HG02852 (cell line): ENCODE measurements around the gene PRKCQ.
"Not testable (repeated sequence)": the region's sequence is repeated elsewhere in the genome, so short reads cannot be mapped to it uniquely, and the experiment has no call there.

ENCODE experiments used
- ATAC-seq: cut with Tn5 transposase; IDR thresholded peaks from one replicate; pipeline ENCODE4 v1.9.1; 2021; ENCODE audit warnings: mild to moderate bottlenecking, moderate library complexity; ENCODE audit not compliant: unreplicated experiment

PRKCQ gene

DNA sequence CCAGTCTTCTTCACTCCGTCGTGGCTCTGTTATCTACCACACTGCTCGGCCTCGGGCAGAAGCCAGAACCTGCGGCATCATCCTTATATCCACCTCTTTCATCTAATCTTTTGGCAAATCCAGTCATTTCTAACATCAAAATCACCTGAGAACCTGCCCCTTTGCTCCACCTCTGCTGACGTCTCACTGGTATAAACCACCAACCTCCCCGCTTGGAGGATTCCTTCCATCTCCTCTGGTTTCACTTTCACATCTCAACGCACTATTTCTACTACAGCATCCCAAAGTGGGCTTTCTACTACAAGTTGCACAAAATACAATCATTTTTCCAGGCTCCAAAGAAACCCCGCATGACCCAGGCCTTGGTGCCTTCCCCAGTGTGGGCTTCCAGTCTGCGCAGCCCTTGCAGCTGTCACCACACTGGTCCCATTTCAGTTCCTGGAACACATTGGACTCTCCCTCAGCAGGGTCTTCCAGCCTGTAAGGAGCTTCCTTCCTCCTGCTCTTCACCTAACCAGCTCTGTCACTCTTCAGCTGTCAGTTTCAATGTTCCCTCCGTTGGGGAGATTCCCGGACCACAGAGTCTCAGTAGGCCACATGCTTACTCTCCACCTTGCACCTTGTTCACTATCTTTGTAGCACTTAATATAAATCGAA lies 85.0 kb downstream of the PRKCQ start:
- no peak for ATAC-seq

DNA sequence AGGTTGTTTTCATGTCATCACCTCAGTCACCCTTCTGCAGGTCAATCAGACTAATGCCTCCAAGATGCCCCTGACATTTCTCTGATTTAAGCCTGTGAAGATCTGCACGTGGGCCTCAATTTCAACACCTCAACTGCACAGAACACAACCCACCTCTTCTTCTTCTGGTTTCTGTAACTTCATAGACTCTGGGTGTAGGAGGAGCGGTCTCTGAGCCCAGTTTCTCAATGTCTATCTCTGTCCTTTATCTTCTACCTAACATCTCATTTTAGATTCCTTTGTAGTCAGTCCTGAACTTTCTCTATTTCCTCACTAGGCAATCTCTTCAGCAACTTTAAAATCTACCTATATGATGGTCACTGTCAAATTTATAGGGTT lies 85.6 kb downstream of the PRKCQ start:
- no peak for ATAC-seq

DNA sequence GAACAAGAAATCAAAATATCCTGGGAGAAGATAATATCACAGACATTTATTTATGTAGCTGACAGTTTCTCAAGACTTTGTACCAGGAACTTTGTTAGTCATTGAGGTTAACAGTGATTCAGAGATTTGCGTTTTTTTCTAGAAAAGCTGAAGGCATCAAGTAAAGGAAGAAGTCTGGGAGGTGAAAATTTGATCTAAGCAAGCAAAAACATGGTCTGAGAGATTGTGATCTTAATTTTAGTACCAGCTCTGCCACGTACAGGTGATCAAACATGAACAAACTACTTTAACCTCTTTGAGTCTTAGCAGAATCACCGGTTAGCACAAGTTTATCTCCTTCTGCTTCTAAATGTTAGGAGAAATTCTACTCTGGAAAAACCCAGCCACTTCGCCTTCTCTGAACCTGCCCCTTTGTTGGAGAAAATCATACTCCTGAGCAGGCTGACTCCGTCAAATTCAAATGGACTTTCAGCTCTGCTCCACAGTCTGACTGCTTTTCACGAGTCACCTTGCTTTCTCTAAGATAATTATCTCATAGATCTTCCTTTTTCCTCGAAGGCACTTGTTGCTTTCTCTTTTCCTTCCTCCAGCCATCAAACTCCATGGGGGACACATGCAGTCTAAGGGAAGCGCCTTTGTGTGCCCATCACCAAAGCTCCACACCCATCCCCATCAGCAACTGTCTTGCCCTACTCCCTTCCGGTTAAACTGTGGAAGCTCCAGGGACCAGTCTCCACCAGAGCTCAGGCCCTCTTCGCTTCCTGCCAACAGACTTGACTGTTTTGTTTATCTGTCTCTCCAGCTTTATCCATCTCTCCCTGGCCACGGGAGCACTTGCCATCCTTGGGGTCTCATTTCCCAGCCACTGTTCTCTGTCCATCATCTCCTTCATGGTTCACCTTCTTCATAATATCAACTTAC lies 86.3 kb downstream of the PRKCQ start:
- no peak for ATAC-seq

DNA sequence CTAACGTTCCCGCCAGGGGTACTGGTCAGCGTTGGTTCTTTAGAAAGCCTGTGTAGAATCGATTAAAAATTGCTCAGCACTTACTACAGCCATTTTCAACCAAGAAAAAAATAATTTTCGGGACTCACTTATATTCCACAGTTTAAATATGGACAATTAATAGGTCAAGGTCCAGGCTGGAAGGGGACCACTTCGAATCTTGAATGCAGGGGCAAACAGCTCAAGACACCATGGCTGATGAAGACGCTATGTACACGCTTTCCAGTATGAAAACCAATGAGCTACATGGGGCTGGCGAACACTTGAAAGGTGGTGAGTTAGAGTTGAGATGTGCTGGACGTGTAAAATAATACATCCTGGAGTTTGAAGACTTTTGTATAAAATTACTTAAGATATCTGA lies 87.2 kb downstream of the PRKCQ start:
- no peak for ATAC-seq

DNA sequence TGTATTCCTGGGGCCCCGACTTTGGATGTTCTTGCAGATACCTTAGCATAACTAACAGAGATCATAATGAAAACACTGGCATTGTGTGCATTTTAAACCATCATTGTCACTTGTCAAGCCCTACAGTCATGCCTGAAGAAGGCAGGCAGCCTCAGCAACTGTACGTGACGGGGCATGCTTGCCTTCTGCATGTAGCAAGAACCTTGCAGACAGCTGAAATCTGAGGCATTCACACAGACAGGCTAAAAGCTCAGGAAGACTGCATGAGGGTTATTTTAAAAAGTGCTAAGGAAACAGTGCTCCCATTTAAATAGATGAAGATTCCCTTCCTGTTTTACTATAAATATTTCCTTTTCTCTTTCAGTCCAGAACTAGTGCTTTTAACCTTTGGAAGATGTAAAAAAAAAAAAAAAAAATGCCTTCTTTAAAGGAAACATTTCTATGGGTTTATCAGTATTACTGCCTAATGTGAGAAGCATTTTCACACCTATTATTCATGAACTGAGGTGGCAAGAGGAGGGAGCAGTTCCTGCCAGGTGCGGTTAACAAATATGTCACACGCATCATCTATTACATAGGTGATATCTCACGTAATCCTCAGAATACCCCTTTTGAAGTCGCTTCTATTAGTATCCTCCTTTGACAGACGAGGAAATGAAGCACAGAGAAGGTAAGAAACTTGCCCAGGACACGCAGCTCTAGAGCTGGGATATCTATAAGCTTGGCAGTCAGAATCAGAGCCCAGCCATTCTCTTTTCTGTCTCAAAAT lies 88.1 kb downstream of the PRKCQ start:
- ATAC-seq: no peak

DNA sequence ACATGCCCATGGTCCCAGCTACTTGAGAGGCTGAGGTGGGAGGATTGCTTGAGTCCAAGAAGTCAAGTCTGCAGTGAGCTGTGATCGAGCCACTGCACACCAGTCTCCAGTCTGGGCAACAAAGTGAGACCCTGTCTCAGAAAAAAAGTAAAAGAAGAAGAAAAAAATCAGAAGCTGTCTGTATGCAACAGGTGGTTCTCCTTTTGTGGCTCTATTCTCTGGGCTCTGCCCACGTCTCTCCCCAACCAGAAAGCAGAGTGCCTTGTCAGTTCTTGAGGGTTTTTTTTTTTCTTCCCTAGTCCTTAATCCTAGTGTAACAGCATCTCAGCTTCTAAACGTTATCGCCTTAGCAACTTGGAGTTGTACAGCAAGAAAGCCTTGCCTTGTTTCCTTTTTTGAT lies 89.5 kb downstream of the PRKCQ start:
- ATAC-seq: no peak

DNA sequence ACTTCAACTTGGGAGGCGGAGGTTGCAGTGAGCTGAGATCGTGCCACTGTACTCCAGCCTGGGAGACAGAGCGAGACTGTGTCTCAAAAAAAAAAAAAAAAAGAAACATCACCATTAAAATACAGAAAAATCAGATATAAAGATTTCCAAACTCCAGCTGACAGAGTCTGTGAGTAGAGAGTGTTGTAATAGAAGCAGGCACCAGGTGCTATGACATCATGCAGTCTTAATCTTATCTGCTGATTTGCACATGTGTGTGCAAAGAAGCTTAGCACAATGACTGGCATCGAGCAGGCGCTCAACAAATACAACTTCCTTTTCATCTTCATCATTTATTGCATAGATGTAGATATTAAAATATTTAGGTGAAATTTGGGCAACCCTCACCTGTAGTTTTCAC lies 92.2 kb downstream of the PRKCQ start:
- ATAC-seq: no peak

DNA sequence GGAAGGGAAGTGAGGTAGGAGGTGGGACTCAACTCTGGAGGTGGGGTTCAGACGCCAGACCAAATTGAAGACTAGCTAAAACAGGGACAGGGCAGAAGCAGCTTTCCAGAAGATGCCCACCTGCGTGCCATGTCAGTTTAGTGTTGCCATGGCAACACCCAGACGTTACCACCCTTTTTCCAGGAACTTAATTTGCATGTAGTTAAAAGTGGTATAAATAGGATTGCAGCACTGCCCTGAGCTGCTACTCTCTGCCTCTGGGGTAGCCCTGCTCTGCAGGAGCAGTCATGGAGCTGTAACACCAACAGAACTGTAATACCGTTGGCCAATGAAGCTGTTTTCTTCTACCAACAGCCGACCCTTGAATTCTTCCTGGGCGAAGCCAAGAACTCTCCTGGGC lies 93.8 kb downstream of the PRKCQ start:
- no peak for ATAC-seq

DNA sequence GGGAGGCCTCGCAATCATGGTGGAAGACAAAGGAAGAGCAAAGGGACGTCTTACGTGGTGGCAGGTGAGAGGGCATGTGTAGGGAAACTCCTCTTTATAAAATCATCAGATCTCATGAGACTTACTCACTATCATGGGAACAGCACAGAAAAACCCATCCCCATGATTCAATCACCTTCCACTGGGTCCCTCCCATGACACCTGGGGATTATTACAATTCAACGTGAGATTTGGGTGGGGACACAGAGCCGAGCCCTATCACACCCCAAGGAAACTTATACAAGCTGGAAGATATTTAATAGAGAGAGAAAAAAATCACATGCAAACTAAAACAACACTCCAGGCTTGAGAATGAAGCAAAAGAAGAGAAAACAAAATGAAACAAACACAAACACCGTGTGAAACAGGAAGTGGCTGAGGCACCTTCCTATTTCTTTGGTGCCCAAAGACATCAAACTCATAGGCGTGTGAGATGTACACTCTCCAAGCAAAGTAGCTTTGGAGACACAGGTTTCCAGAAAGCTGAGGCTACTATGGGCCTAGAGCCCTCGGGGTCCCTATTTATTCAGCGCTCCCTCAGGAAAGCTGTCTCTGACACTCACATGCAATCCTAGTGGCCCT lies 97.2 kb downstream of the PRKCQ start:
- ATAC-seq: no peak

DNA sequence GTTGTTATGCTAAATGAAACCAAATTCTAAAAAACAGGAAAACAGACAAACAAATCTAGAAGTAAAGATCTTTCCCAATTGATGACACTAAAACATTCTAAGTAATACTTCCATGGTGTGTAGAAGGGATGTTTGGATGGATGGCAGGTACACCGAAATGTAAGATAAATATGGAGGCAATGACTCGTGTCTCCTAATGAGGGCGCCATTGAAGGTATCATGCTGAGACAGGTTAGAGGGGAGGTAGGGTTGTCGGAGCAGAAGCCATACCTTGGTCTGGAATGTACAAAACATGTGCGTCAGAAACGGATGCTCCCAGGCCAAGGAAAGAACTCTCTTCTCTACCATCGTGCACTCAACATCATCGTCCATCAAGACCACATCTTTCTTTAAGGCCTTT lies 101.4 kb downstream of the PRKCQ start:
- ATAC-seq: no peak

DNA sequence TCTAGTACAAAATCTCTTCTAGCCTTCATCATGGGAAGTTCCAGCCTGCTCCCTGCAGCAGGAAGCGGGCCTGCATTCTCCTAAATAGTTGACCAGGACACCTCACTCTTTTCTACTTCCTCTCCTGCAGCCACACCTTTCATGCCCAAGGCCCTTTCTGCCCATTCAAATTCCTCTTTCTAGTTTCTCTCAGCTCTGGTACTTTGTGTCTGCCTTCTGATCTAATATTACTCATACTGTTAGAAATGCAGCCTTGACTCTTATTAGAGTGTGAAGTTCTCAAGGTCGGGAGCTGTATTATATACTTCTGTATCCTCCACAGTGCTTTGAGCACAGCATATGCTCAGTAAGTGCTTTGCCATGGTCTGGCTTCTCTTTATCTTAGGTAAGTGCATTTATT lies 103.1 kb downstream of the PRKCQ start:
- ATAC-seq: no peak

DNA sequence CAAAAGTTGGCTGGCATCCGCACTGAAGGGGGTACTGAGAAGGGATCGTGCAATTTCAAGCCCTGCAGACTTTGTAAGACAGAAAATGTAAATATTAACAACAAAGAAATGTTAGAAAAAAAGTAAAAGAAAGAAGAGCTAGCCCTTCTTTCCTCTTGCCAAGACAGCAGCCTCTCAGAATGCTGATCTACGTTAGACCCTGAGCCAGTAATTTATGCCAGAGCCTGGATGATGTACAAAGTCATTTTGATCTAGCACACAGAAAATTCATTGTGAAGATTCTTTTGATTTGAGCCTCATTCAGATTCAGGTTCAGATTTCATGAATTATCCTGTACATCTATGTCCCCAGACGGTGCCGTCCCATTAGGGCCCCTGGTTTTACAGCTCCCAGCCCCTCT lies 105.2 kb downstream of the PRKCQ start:
- ATAC-seq: no peak

DNA sequence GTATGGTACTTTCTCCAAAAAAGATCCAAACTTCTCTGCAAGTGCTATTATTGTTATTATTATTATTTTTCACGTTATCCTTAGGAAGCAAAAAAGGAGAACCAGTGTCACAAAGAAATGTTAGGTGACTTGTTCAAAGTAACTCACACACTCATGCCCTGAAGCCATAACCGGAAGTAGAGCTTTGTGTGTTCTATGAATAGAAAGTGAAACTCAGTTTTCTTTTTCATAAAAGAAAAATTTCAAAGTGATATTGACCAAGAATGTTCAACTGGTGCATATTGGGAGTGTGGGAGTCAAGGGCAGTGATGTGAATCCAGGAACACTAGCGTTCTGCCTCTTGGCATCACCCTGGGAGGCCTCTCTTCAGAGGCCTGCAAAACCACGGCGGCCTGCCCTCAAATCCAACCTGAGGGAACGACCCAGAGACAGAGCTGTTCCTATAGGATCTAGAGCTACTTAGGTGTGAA lies 106.1 kb downstream of the PRKCQ start:
- ATAC-seq: peak; percentile 87

DNA sequence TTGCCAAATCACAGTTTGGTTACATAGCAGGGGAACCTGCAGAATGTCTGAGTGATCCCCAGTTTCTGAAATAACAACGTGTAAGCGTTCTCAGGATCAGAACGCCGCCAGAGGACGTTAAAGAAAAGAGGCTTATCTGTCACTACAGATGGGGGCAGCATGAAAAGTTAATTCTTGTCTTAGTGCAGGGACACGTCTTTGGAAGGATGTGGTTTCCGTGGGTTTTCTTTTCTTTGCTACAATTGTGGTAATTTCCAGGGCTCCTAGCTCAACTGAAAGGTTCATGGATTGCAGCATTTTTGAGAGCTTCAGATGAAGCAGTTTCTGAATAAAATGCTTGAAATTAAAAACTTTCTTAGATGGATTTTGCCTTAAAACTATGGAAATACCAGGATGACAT lies 106.6 kb downstream of the PRKCQ start:
- peak; percentile 44 for ATAC-seq

DNA sequence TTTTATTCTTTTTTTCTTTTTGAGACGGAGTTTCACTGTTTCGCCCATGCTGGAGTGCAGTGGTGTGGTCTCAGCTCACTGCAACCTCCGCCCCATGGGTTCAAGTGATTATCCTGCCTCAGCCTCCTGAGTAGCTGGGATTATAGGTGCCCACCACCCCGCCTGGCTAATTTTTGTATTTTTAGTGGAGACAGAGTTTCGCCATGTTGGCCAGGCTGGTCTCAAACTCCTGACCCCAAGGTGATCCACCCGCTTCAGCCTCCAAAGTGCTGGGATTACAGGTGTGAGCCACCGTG lies 107.4 kb downstream of the PRKCQ start:
- not testable (repeated sequence) for ATAC-seq

DNA sequence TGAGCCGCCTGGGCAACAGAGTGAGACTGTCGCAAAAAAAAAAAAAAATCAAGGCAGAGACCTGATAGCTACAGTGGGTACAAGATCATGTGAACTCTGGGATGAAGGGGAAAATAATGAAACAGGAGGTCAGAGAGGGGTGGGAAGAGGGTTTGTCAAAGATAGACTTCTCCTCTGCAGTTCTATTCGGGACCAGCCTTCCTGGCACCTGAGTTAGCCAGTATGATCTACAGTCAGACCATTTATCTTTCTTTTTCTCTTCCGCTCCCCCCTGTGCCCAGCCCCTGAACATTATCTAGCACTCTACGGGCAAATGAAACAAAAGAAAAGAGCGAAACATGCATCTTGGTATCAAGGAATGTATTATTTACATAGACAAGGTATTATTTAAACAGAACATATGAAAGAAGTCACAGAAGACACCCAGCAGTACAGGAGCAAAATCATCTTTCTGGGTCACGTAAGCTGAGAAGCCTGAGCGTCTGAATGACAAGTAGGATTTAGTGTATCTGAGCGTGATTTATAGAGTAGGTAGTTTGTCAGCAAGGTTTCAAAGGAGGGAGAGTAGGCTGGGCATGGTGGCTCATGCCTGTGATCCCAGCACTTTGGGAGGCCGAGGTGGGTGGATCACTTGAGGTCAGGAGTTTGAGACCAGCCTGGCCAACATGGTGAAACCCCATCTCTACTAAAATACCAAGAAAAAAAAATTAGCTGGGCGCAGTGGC lies 109.0 kb downstream of the PRKCQ start:
- no peak for ATAC-seq

DNA sequence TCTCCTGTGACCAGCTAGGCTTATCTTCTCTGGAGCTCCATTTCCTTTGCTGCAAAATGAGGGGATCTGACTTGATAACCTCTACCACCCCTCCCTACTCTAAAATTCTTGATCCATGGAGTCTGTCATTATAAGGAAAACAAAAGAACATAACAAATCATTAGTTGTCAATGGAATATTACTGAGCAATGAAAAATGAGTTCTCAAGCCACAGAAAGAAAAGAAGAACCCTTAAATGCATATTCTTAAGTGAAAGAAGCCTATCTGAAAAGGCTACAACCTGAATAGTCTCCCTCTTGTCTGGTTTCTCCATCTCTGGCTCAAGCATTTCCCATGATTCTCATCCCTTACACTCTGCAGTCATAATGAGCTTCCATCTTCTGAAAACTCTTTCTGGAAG lies 110.4 kb downstream of the PRKCQ start:
- no peak for ATAC-seq

DNA sequence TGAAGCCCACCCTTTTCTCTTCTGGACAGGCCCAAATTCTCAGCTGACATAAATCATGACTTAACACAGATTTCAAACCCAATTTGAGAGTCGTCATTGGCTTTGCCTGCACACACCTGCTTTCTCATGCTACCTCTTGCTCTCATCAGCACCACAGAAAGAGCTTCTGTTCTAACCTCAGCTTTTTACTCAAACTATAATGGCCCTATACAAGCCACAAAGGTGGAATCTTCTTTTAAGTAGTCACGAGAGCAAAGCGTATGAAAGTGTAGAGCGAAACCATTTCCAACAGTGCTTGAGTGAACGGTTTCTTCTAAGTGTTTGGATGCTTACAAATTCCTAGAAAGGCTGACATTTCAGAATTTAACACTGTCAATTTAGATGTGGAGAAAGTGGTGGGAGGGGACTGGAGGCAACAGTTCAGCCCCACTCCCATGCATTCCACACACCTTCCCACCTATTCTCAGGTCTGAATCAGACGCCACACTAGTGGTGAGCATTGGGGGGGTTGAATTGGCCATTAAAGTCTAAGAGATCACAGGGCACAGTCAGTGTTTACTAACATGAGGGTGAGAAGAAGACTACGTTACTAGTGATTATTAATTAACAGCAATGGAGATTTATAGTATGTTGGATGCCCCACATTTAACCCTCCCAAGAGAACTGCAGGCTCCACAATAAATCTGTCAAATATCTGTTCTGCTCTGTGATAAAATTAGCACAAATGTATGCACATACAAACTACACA lies 114.0 kb downstream of the PRKCQ start:
- no peak for ATAC-seq

DNA sequence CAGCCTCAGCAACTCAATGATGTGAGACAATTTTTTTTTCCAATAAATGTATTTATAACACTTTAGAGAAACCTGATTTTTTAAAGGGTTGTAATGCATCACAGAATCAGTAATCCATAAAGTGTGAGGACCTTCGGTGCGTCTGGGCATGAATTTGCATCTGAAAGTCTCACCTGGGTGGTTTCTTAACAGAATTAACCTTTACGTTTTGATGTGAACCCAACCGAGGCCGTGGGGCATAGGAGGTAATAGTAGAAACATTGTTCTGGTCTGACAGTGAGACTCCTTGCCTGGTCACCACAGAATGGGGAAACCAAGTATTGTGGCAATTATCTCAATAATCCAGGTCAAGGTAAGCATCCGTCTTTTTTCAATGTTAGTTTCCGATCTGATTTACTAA lies 114.6 kb downstream of the PRKCQ start:
- ATAC-seq: no peak

DNA sequence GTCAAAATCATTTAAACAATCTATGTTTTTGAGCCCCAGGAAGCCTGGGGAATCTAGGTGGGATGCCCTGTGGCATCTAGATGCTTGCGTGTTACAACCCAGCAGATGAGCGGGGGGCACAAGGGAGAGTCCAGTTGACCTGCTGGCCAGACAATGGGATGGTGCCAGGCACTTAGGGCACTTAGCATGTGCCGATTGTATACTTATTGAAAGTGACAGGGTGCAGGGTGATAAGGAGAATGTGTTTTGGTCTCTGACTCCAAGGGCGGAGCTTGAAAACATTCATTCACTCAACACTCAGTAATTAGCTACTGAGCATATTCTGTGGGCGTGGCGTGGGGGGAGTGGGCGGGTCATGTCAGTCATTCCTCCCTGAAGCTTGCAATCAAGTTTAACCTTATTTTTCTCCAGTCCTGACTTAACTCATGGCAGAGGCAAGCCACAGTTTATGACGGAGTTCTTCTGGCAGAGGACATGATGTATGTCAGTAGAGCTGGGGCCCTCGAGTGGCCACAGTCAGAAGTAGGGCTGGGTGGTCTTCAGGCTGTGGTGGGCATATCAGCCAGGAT lies 115.1 kb downstream of the PRKCQ start:
- ATAC-seq: no peak
